HG03135 (cell line): ENCODE results near the gene COL4A5.
A peak's percentile ranks its signal among the peaks of the same experiment; 100 is the strongest.
"Not testable (repeated sequence)": the region's sequence is repeated elsewhere in the genome, so short reads cannot be mapped to it uniquely, and the experiment has no call there.

Experiments
- ATAC-seq: cut with Tn5 transposase; IDR thresholded peaks from one replicate; pipeline ENCODE4 v1.9.1; 2021; ENCODE audit warnings: mild to moderate bottlenecking, moderate library complexity; ENCODE audit not compliant: unreplicated experiment

Gene COL4A5

GRCh38 chrX:108453841-108454240 is 14.2 kb downstream of the COL4A5 start:
- ATAC-seq: no peak

- no peak for ATAC-seq
Measured at GRCh38 chrX:108456971-108457477, 17.4 kb downstream of the COL4A5 start.

GRCh38 chrX:108464604-108465003 is 25.0 kb downstream of the COL4A5 start:
- ATAC-seq: no peak

GRCh38 chrX:108468486-108468885 is 28.8 kb downstream of the COL4A5 start:
- ATAC-seq: no peak

- no peak for ATAC-seq
Measured at GRCh38 chrX:108473979-108474378, 34.3 kb downstream of the COL4A5 start.

- ATAC-seq: not testable (repeated sequence)
Measured at GRCh38 chrX:108481528-108481927, 41.9 kb downstream of the COL4A5 start.

GRCh38 chrX:108484251-108484650 is 44.6 kb downstream of the COL4A5 start:
- no peak for ATAC-seq

GRCh38 chrX:108485960-108486359 is 46.3 kb downstream of the COL4A5 start:
- no peak for ATAC-seq

GRCh38 chrX:108494406-108495090 is 54.9 kb downstream of the COL4A5 start:
- ATAC-seq: no peak

GRCh38 chrX:108511721-108512120 is 72.1 kb downstream of the COL4A5 start:
- no peak for ATAC-seq

- no peak for ATAC-seq
Measured at GRCh38 chrX:108516184-108516583, 76.5 kb downstream of the COL4A5 start.

GRCh38 chrX:108527724-108528123 is 88.1 kb downstream of the COL4A5 start:
- no peak for ATAC-seq

- peak; percentile 92 for ATAC-seq
Measured at GRCh38 chrX:108537005-108537404, 97.4 kb downstream of the COL4A5 start.

- no peak for ATAC-seq
Measured at GRCh38 chrX:108541286-108541685, 101.6 kb downstream of the COL4A5 start.

GRCh38 chrX:108557580-108557979 is 117.9 kb downstream of the COL4A5 start:
- no peak for ATAC-seq

GRCh38 chrX:108558217-108558616 is 118.6 kb downstream of the COL4A5 start:
- no peak for ATAC-seq

- peak; percentile 88 for ATAC-seq
Measured at GRCh38 chrX:108573136-108573535, 133.5 kb downstream of the COL4A5 start.

- no peak for ATAC-seq
Measured at GRCh38 chrX:108582151-108582550, 142.5 kb downstream of the COL4A5 start.

- ATAC-seq: no peak
Measured at GRCh38 chrX:108584617-108585211, 145.1 kb downstream of the COL4A5 start.

GRCh38 chrX:108590496-108590895 is 150.9 kb downstream of the COL4A5 start:
- no peak for ATAC-seq

GRCh38 chrX:108601276-108601675 is 161.6 kb downstream of the COL4A5 start:
- no peak for ATAC-seq

- ATAC-seq: no peak
Measured at GRCh38 chrX:108610141-108610540, 170.5 kb downstream of the COL4A5 start.
